ENCODE data around the gene NCKAP5.

DNA sequence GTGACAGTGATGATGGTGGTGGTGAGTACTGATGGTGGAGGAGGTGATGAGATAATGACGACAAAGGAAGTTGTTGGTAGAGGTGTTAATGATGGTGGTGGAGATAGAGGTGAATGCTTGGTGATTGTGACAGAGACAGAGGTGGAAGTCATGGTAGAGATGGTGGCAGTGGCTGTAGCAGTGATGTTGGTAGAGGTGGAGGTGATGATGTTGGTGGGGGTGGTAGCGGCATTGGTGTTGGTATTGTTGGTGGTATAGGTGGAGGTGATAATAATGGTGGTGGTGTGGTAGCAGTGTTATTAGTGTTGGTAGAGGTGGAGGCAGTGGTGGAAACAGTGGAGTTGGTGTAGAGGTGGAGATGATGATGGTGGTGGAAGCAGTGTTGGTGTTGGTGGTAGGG lies 934.6 kb downstream of the NCKAP5 start:
- TF ChIP-seq, protein P1, sequence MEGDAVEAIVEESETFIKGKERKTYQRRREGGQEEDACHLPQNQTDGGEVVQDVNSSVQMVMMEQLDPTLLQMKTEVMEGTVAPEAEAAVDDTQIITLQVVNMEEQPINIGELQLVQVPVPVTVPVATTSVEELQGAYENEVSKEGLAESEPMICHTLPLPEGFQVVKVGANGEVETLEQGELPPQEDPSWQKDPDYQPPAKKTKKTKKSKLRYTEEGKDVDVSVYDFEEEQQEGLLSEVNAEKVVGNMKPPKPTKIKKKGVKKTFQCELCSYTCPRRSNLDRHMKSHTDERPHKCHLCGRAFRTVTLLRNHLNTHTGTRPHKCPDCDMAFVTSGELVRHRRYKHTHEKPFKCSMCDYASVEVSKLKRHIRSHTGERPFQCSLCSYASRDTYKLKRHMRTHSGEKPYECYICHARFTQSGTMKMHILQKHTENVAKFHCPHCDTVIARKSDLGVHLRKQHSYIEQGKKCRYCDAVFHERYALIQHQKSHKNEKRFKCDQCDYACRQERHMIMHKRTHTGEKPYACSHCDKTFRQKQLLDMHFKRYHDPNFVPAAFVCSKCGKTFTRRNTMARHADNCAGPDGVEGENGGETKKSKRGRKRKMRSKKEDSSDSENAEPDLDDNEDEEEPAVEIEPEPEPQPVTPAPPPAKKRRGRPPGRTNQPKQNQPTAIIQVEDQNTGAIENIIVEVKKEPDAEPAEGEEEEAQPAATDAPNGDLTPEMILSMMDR (conservative IDR thresholded peaks at IDR 0.05; ENCODE audit: low read depth, low read length) = no peak
- TF ChIP-seq EZH2 (IDR thresholded peaks at IDR 0.05; ENCODE audit: low read length, unreplicated experiment) = no peak

Measured in PC-3 (cell line).